Parietal lobe (tissue), 2 donors: ENCODE data around the gene STK11IP. TPM values are rescaled to one million over a fixed set of nuclear protein-coding genes. Genes with fewer than 3 reads are reported as not detected.

ENCODE experiments used
- small RNA-seq: library from RNA; depleted of rRNA; stranded (forward); fragments of <200 nt; gene quantifications from one replicate; pipeline ENCODE3, GENCODE V24; 2014; ENCODE audit warnings: low replicate concordance
- total RNA-seq: library from RNA; depleted of rRNA; stranded (reverse); fragments of >200 nt; gene quantifications from one replicate; pipeline ENCODE4 v1.2.3, GENCODE V29; 2014

The STK11IP gene
- 24.4 TPM for total RNA-seq

GRCh38 chr2:219597552-219598307 lies at the start of gene STK11IP:
TSS of gene STK11IP (plus strand) at chr2:219597857. CDS start at chr2:219598120, 263 bp downstream.

DNA sequence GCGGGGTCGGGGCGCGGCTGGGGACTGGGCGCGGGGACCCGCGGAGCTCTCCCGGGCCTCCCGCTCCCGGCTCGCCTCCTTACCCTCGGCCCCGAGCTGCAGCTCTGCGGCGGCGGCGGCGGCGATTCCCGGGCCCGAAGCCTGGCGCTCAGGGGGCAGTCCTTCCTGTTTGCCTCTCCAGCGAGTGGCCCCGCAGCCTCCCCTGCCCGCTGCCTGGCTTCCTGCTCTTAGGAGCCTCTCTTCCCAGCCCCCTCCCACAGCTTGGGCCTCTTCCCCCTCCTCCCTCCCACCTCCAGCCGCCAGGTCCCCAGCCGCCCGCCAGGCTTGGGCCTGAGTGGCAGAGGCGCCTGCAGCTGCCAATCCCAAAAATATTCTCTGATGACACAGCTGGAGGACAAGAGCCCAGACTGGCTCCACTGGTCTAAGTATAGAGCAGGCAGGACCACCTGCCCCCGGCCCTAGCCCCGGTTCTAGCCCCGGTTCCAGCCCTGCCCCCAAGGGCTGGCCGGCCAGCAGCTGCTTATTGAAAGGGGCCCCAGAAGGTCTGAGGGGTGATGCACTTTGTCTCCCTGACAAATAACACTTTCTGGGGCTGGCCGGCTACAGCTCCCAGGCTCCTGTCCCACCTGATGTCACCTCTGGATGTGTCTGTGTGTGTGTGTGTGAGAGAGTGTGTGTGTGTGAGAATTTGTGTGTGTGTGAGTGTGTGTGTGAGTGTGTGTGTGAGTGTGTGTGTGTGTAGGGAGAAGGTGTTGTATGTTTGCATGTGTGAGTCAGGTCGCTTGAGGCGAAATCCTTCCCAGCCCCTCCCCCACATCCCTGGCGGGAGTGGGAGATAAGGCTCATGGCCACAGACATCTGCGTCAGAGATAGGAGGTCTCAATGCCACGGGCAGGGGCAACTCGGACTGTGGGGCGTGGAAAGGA lies 26.1 kb upstream of the STK11IP start, which contains the start of gene OBSL1:
Gene OBSL1, minus strand, starts transcription at position 229 of the 926 bp plus-strand sequence. CDS start 307 bp downstream, outside the sequence.

DNA sequence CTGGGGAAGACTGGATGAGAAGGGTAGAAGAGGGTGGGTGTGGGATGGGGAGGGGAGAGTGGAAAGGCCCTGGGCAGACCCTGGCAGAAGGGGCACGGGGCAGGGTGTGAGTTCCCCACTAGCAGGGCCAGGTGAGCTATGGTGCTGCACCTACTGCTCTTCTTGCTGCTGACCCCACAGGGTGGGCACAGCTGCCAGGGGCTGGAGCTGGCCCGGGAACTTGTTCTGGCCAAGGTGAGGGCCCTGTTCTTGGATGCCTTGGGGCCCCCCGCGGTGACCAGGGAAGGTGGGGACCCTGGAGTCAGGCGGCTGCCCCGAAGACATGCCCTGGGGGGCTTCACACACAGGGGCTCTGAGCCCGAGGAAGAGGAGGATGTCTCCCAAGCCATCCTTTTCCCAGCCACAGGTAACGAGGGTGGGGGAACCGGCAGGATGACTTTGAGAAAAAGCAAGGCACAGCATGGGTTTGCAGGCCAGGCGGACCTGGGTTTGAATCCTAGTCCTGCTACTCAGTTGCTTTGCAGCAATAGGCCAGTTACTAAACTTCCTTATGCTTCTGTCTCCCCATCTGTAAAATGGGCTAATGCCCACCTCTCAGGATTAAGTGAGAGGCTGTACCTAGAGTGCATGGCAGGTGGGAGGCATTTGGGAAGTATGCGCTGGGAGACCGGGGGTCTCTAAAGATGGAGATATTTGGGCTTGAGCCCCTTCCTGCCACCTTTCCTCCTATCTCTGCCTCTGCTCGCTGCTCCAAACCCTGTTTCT lies 25.2 kb upstream of the STK11IP start, which contains the start of gene INHA:
Gene INHA, plus strand, starts transcription at position 74 of the 765 bp plus-strand sequence. Its CDS starts 65 bp downstream, at position 139.

DNA sequence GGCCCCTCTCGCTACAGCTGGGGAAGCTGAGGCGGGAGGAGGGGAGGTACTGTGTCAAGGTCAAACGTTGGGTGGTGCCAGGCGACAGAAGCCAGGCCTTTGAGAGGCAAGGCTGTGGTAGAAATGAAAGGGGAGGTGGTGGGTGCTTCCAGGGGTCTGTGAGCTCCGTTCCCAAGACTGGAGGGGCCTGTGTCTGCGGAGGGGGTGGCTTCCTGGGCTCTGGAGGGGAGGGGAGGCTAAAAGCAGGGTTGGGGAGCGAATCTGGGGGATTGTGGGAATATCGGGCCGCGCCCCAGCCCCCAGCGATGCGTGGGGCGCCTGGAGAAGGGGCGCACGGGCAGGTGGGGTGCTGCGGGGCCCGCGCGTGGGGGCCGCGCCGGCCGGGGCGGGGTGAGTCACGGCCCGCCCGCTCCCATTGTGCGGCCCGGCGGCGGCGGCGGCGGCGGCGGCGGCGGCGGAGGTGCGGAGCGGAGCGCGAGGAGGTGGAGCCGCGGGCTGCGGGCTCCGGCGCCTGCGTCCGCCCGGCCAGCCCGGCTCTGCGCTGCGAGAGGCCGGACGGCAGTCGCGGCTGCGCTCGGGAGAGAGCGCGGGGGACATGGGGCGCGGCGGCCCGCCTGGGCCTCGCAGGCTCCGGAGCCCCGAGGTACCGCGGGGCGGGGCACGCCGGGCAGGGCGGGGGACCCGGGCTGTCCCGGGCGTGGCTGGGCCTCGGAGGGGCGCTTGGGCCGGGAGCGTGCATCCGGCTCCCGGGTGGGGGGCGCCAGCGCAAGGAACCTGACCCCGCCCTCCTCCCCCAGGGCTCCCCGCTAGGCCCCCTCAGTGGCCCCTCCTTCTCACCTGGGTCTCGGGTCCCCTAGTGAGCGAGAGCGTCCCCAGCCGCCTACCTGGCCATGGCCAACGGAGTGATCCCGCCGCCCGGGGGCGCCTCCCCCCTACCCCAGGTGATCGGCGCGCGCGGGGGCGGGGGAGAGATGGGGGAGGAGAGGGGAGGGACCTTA lies 29.7 kb downstream of the STK11IP start, which contains the start of gene SLC4A3:
Gene SLC4A3, plus strand, starts transcription at position 528 of the 998 bp plus-strand sequence. Its CDS starts 363 bp downstream, at position 891.

Small RNA genes within 50 kb of the gene (small RNA-seq; reads per million reads assigned to genes)
- gene MIR3132 (not detected), gene RN7SKP213 (not detected)

Other genes starting within 250 kb of the STK11IP start
- gene DNPEP, start 209.9 kb upstream of the STK11IP start, total RNA-seq = 17.2 TPM
- gene DES, start 179.5 kb upstream of the STK11IP start, total RNA-seq = not detected
- 24.7 TPM for gene SPEG, start 163.0 kb upstream of the STK11IP start, total RNA-seq
- 11.3 TPM for gene GMPPA, start 99.0 kb upstream of the STK11IP start, total RNA-seq
- 4.1 TPM for gene ASIC4, start 83.4 kb upstream of the STK11IP start, total RNA-seq
- gene CHPF, start 54.0 kb upstream of the STK11IP start, total RNA-seq = 32.2 TPM
- gene TMEM198, start 53.8 kb upstream of the STK11IP start, total RNA-seq = 15.7 TPM
- 79.5 TPM for gene OBSL1, start 26.3 kb upstream of the STK11IP start, total RNA-seq
- not detected for gene INHA, start 25.5 kb upstream of the STK11IP start, total RNA-seq
- gene SLC4A3, start 29.8 kb downstream of the STK11IP start, total RNA-seq = 34.4 TPM